NT2/D1 (cell line): ENCODE measurements around the gene BYSL.

Experiments used
- SUZ12 ChIP-seq: IDR thresholded peaks from 2 replicates; pipeline ENCODE4 v1.6.1; 2011; ENCODE audit not compliant: insufficient read length, insufficient read depth; ENCODE audit errors: extremely low read depth
- YY1 ChIP-seq: IDR thresholded peaks from 2 replicates; pipeline ENCODE4 v1.6.1; 2011; ENCODE audit not compliant: insufficient read length, insufficient read depth
- ZNF274 ChIP-seq: IDR thresholded peaks from 2 replicates; pipeline ENCODE4 v1.6.1; 2011; ENCODE audit warnings: mild to moderate bottlenecking, low read depth, low read length

- no peak for TF ChIP-seq YY1
- no peak for TF ChIP-seq SUZ12
- no peak for TF ChIP-seq ZNF274
Observed at GRCh38 chr6:41914869-41915530, 6.3 kb upstream of the BYSL start.
